ENCODE results near the gene GRIFIN.

GRCh38 chr7:2499181-2499580, 23.0 kb upstream of the GRIFIN start:
- TF ChIP-seq CTCF (IDR thresholded peaks at IDR 0.05 in 8 of 11, conservative IDR thresholded peaks at IDR 0.05 in 3 of 11), result no peak
- TF ChIP-seq POLR2A (IDR thresholded peaks at IDR 0.05), result no peak

Data from spleen (tissue), 7 donors.